NCI-H1694 treated with DMSO at 0.1 percent for 48 hours (cell line): ENCODE results near the gene ZNF541.
A peak's percentile ranks its signal among the peaks of the same experiment; 100 is the strongest.

Source experiments
- DNase-seq: peaks from one replicate; lab custom pipeline; 2025; lab: John Stamatoyannopoulos, UW

The ZNF541 gene

GRCh38 chr19:47545061-47545948, 27.6 kb downstream of the ZNF541 start:
- no peak for DNase-seq

- DNase-seq, result no peak
Measured at GRCh38 chr19:47544476-47544875, 28.5 kb downstream of the ZNF541 start.

GRCh38 chr19:47544075-47544474, 28.9 kb downstream of the ZNF541 start:
- DNase-seq, result no peak

GRCh38 chr19:47542030-47542475, 30.9 kb downstream of the ZNF541 start:
- DNase-seq, result no peak

- no peak for DNase-seq
Measured at GRCh38 chr19:47541518-47541917, 31.4 kb downstream of the ZNF541 start.

GRCh38 chr19:47540748-47541147, 32.2 kb downstream of the ZNF541 start:
- no peak for DNase-seq

GRCh38 chr19:47539747-47540311, 33.1 kb downstream of the ZNF541 start:
- no peak for DNase-seq

- DNase-seq, result no peak
Measured at GRCh38 chr19:47538812-47539211, 34.1 kb downstream of the ZNF541 start.

GRCh38 chr19:47537493-47537892, 35.5 kb downstream of the ZNF541 start:
- DNase-seq, result no peak

GRCh38 chr19:47534628-47535027, 38.3 kb downstream of the ZNF541 start:
- DNase-seq, result no peak

GRCh38 chr19:47531640-47532387, 41.1 kb downstream of the ZNF541 start:
- DNase-seq, result no peak

- no peak for DNase-seq
Measured at GRCh38 chr19:47529018-47529742, 43.8 kb downstream of the ZNF541 start.

- DNase-seq, result no peak
Measured at GRCh38 chr19:47526798-47527197, 46.1 kb downstream of the ZNF541 start.

GRCh38 chr19:47523473-47523872, 49.5 kb downstream of the ZNF541 start:
- DNase-seq, result peak; percentile 32
